OCI-LY1 (cell line): ENCODE results near the gene LSAMP.

ENCODE experiments used
- EZH2 ChIP-seq: fragments of 200-600 bp; sonication (generic), shearing (Covaris generic); IDR thresholded peaks from 2 replicates; pipeline ENCODE4 v1.8.0; 2017; ENCODE audit warnings: borderline replicate concordance, mixed run types, mild to moderate bottlenecking, antibody characterized with exemption, low read length, moderate library complexity, mixed read lengths
- TF ChIP-seq, protein P1 (sequence below): fragments of 200-600 bp; sonication (generic), shearing (Covaris generic); IDR thresholded peaks from 2 replicates; pipeline ENCODE4 v1.5.1; 2017; ENCODE audit warnings: mild to moderate bottlenecking, antibody characterized with exemption, low read length, moderate library complexity, mixed read lengths

DNA sequence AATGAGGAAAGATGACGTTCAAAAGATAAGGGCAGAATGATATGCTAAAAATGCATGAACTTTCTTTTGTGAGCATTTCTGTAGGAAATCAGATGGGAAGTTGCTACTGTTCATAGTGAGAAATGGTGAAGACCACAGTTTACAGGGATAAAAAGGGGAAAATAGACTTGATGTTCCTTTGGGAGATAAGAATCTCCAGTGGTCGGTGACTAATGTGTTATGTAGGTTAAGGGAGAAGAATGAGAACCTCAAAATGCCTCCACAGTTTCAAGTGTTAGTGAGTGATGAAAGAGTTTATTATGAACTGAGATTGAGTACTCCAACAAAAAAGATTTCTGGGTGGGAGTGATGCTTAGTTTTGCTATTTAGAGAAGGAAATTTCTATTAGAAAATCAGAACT lies 247.2 kb downstream of the LSAMP start:
- TF ChIP-seq, protein P1, sequence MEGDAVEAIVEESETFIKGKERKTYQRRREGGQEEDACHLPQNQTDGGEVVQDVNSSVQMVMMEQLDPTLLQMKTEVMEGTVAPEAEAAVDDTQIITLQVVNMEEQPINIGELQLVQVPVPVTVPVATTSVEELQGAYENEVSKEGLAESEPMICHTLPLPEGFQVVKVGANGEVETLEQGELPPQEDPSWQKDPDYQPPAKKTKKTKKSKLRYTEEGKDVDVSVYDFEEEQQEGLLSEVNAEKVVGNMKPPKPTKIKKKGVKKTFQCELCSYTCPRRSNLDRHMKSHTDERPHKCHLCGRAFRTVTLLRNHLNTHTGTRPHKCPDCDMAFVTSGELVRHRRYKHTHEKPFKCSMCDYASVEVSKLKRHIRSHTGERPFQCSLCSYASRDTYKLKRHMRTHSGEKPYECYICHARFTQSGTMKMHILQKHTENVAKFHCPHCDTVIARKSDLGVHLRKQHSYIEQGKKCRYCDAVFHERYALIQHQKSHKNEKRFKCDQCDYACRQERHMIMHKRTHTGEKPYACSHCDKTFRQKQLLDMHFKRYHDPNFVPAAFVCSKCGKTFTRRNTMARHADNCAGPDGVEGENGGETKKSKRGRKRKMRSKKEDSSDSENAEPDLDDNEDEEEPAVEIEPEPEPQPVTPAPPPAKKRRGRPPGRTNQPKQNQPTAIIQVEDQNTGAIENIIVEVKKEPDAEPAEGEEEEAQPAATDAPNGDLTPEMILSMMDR: no peak
- no peak for TF ChIP-seq EZH2
